ENCODE results near the gene ANGPTL8. TPM values are rescaled to one million over a fixed set of nuclear protein-coding genes. Genes with fewer than 3 reads are reported as not detected.

ANGPTL8 gene
- total and polyA plus RNA-seq, 9 of the 15 experiments (the other 6 are each of a cell fraction or from before 2014, with no cell fraction given), result not detected

DNA sequence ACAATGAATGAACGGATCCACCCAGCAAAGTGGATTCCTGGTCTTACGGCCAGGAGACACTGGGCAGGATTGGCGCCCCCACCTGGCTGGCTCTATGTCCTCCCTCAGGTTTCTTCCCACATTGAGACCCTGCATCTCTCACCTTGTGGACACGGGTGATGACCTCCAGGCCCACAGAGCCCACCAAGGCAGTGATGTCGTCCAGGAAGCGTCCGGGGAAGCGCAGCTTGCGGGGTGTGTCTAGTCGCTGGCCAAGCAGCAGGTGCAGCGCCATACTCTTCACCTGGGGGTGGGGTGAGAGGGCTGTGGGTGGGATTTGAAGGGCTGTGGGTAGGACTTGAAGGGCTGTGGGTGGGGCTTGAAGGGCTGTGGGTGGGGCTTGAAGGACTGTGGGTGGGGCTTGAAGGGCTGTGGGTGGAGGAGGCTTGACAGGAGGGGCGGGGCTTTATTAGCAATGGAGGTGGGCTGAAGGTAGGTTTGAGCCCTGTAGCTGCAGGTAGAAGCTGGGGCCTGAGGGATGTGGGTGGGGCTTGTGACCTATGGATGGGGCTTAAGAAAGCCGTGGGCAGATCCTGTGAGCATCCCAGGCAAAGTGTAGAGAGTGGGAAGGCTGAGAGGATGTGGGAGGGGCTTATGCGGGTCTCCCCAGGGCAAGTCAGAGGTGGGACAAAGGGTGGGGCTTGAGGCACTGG lies 12.1 kb upstream of the ANGPTL8 start (continued):
- TF ChIP-seq, protein P1, sequence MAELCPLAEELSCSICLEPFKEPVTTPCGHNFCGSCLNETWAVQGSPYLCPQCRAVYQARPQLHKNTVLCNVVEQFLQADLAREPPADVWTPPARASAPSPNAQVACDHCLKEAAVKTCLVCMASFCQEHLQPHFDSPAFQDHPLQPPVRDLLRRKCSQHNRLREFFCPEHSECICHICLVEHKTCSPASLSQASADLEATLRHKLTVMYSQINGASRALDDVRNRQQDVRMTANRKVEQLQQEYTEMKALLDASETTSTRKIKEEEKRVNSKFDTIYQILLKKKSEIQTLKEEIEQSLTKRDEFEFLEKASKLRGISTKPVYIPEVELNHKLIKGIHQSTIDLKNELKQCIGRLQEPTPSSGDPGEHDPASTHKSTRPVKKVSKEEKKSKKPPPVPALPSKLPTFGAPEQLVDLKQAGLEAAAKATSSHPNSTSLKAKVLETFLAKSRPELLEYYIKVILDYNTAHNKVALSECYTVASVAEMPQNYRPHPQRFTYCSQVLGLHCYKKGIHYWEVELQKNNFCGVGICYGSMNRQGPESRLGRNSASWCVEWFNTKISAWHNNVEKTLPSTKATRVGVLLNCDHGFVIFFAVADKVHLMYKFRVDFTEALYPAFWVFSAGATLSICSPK (IDR thresholded peaks at IDR 0.05; ENCODE audit: borderline replicate concordance), result no peak
- no peak for TF ChIP-seq NR2F6 (CRISPR knock-in tag; IDR thresholded peaks at IDR 0.05)
- TF ChIP-seq CAMTA2 (CRISPR knock-in tag; conservative IDR thresholded peaks at IDR 0.05), result no peak
- no peak for TF ChIP-seq MAZ (CRISPR knock-in tag; conservative IDR thresholded peaks at IDR 0.05 in 1 of 2, IDR thresholded peaks at IDR 0.05 in 1 of 2)
- TF ChIP-seq ETV6 (IDR thresholded peaks at IDR 0.05; ENCODE audit: borderline replicate concordance in 1 of 2, low read depth in 2 of 2, low read length in 1 of 2), result no peak
- TF ChIP-seq ETV6 (CRISPR knock-in tag; IDR thresholded peaks at IDR 0.05; ENCODE audit: borderline replicate concordance), result no peak
- TF ChIP-seq CBX5 (IDR thresholded peaks at IDR 0.05; ENCODE audit: borderline replicate concordance, low read depth), result no peak
- no peak for TF ChIP-seq PRMT5 (CRISPR knock-in tag; IDR thresholded peaks at IDR 0.05)
- peak; percentile 76 for TF ChIP-seq ZBTB7A (IDR thresholded peaks at IDR 0.05; ENCODE audit: borderline replicate concordance, control insufficient read depth, low read depth, low read length)
- TF ChIP-seq, protein P2, sequence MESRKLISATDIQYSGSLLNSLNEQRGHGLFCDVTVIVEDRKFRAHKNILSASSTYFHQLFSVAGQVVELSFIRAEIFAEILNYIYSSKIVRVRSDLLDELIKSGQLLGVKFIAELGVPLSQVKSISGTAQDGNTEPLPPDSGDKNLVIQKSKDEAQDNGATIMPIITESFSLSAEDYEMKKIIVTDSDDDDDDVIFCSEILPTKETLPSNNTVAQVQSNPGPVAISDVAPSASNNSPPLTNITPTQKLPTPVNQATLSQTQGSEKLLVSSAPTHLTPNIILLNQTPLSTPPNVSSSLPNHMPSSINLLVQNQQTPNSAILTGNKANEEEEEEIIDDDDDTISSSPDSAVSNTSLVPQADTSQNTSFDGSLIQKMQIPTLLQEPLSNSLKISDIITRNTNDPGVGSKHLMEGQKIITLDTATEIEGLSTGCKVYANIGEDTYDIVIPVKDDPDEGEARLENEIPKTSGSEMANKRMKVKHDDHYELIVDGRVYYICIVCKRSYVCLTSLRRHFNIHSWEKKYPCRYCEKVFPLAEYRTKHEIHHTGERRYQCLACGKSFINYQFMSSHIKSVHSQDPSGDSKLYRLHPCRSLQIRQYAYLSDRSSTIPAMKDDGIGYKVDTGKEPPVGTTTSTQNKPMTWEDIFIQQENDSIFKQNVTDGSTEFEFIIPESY (CRISPR knock-in tag; IDR thresholded peaks at IDR 0.05), result peak; percentile 93
- TF ChIP-seq SREBF2 (CRISPR knock-in tag; IDR thresholded peaks at IDR 0.05), result no peak
- no peak for TF ChIP-seq DDX20 (tag; IDR thresholded peaks at IDR 0.05; ENCODE audit: low read depth)
- TF ChIP-seq, protein P3, sequence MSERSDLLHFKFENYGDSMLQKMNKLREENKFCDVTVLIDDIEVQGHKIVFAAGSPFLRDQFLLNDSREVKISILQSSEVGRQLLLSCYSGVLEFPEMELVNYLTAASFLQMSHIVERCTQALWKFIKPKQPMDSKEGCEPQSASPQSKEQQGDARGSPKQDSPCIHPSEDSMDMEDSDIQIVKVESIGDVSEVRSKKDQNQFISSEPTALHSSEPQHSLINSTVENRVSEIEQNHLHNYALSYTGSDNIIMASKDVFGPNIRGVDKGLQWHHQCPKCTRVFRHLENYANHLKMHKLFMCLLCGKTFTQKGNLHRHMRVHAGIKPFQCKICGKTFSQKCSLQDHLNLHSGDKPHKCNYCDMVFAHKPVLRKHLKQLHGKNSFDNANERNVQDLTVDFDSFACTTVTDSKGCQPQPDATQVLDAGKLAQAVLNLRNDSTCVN (CRISPR knock-in tag; IDR thresholded peaks at IDR 0.05), result 0 out of 2 replicates have a peak, but pooled peaks have one; percentile 33
- TF ChIP-seq ZNF197 (CRISPR knock-in tag; IDR thresholded peaks at IDR 0.05; ENCODE audit: low read depth), result no peak
- TF ChIP-seq MIER1 (IDR thresholded peaks at IDR 0.05; ENCODE audit: low read depth), result no peak
- TF ChIP-seq, protein P4, sequence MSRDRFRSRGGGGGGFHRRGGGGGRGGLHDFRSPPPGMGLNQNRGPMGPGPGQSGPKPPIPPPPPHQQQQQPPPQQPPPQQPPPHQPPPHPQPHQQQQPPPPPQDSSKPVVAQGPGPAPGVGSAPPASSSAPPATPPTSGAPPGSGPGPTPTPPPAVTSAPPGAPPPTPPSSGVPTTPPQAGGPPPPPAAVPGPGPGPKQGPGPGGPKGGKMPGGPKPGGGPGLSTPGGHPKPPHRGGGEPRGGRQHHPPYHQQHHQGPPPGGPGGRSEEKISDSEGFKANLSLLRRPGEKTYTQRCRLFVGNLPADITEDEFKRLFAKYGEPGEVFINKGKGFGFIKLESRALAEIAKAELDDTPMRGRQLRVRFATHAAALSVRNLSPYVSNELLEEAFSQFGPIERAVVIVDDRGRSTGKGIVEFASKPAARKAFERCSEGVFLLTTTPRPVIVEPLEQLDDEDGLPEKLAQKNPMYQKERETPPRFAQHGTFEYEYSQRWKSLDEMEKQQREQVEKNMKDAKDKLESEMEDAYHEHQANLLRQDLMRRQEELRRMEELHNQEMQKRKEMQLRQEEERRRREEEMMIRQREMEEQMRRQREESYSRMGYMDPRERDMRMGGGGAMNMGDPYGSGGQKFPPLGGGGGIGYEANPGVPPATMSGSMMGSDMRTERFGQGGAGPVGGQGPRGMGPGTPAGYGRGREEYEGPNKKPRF (IDR thresholded peaks at IDR 0.05; ENCODE audit: low read depth, low read length), result no peak
- TF ChIP-seq ZNF316 (IDR thresholded peaks at IDR 0.05), result peak; percentile 72
- no peak for TF ChIP-seq ZNF143 (CRISPR knock-in tag; IDR thresholded peaks at IDR 0.05)
- TF ChIP-seq NR2C2 (CRISPR knock-in tag; IDR thresholded peaks at IDR 0.05), result no peak
- TF ChIP-seq NR2C2 (tag; IDR thresholded peaks at IDR 0.05), result no peak
- no peak for TF ChIP-seq NBN (IDR thresholded peaks at IDR 0.05; ENCODE audit: low read depth)

All from K562 (cell line).